ENCODE results near the gene SLC30A7. TPM values are rescaled to one million over a fixed set of nuclear protein-coding genes. Genes with fewer than 3 reads are reported as not detected.
"Not testable (repeated sequence)": the region's sequence is repeated elsewhere in the genome, so short reads cannot be mapped to it uniquely, and the experiment has no call there.

Gene SLC30A7
- polyA plus RNA-seq, 4 donors, result 2.0 to 22.1 (median 4.0) TPM

DNA sequence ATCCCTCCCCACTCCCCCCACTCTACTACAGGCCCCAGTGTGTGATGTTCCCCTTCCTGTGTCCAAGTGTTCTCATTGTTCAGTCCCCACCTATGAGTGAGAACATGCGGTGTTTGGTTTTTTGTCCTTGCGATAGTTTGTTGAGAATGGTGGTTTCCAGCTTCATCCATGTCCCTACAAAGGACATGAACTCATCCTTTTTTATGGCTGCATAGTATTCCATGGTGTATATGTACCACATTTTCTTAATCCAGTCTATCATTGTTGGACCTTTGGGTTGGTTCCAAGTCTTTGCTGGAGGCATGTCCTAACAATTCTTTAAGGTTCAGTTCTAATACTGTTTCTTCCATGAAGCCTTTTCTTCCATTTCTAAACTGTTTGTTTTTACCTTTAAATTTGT, 37.7 kb downstream of the SLC30A7 start:
- not testable (repeated sequence) for H3K4me3 ChIP-seq (ENCODE audit: low read depth in 1 of 3, low read length in 3 of 3); FAIRE-seq; DNase-seq; H3K9me3 ChIP-seq (ENCODE audit: control insufficient read depth in 2 of 2, insufficient read depth in 1 of 2, low read depth in 1 of 2, low read length in 1 of 2); H3K27me3 ChIP-seq (ENCODE audit: control insufficient read depth in 3 of 3, insufficient read depth in 3 of 3, low read length in 3 of 3); H3K4me1 ChIP-seq (ENCODE audit: control insufficient read depth in 3 of 3, insufficient read depth in 2 of 3, low read depth in 1 of 3, low read length in 2 of 3); H3K27ac ChIP-seq (ENCODE audit: low read depth in 1 of 3, low read length in 2 of 3); H3K36me3 ChIP-seq (ENCODE audit: control insufficient read depth in 3 of 3, insufficient read depth in 2 of 3, low read depth in 1 of 3, low read length in 3 of 3)
- 97 to 100% (median 97%) methylated on average over 2 of the region's 2 CpGs for WGBS, 3 donors

DNA sequence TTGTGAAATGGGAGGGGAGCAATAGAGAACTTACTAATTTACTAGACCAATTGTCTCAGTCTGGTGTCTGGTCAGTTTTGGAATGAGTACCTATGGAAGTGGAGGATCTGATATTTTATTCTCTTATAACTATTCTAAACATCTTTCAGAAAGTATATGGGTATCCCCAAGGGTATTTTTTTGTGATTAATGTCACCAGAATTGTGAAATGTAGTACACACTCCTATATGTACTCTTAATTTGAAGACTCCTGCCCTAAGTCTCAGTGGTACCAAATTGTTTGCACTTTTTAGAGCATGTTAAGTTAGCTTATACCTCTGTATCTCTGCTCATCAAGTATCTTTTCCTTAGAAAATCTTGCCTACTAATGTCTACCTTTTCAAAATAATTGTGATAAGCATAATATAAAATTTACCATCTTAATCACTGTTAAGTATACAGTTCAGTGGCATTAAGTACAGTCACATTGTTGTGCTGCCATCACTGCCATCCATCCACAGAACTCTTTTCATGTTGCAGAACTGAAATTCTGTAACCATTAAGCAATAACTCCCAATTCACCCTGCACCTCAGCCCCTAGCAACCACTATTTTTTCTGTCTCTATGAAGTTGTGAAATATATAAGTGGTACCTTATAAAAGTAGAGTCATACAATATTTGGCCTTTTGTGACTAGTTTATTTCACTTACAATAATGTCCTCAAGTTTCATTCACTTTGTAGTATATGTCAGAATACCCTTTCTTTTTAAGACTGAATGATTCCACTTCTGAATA, 40.5 kb downstream of the SLC30A7 start:
- no peaks in the 10 kb centered on the region for H3K27me3 ChIP-seq (ENCODE audit: control insufficient read depth in 3 of 3, insufficient read depth in 3 of 3, low read length in 3 of 3)
- H3K36me3 ChIP-seq (ENCODE audit: control insufficient read depth in 3 of 3, insufficient read depth in 2 of 3, low read depth in 1 of 3, low read length in 3 of 3), result peaks cover 0 to 2% (median 0%) of the 10 kb centered on the region in 3 donors
- DNase-seq (no peak), FAIRE-seq (no peak)
- no peaks in the 10 kb centered on the region for H3K4me1 ChIP-seq (ENCODE audit: control insufficient read depth in 3 of 3, insufficient read depth in 2 of 3, low read depth in 1 of 3, low read length in 2 of 3)
- H3K9me3 ChIP-seq (ENCODE audit: control insufficient read depth in 2 of 2, insufficient read depth in 1 of 2, low read depth in 1 of 2, low read length in 1 of 2), result no peaks in the 10 kb centered on the region
- no peak overlapping the region for H3K4me3 ChIP-seq (ENCODE audit: low read depth in 1 of 3, low read length in 3 of 3)
- no peak overlapping the region for H3K27ac ChIP-seq (ENCODE audit: low read depth in 1 of 3, low read length in 2 of 3)

DNA sequence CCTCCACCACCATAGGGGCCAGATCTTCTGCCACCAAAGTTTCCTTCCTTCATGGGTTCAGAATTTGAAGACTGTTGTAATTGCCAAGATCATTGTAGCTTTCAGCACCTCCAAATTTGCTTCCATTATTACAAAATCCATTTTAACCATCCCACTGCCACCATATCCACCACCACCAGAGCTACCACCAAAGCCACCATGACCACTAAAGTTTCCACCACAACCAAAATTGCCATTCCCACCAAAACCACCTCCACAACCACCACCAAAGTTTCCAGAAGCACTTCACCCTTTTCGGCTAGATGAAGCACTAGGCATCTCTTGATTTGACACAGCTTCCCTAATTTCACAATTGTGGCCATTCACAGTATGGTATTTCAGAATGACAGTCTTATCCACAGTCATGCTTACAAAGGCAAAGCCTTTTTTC, 45.2 kb downstream of the SLC30A7 start:
- Histone ChIP-seq H3K27ac (ENCODE audit: low read depth in 1 of 3, low read length in 2 of 3) (no peak overlapping the region), H3K27me3 (ENCODE audit: control insufficient read depth in 3 of 3, insufficient read depth in 3 of 3, low read length in 3 of 3) (no peaks in the 10 kb centered on the region), H3K9me3 (ENCODE audit: control insufficient read depth in 2 of 2, insufficient read depth in 1 of 2, low read depth in 1 of 2, low read length in 1 of 2) (no peaks in the 10 kb centered on the region), H3K4me3 (ENCODE audit: low read depth in 1 of 3, low read length in 3 of 3) (no peak overlapping the region), H3K36me3 (ENCODE audit: control insufficient read depth in 3 of 3, insufficient read depth in 2 of 3, low read depth in 1 of 3, low read length in 3 of 3) (peaks cover 0 to 9% (median 3%) of the 10 kb centered on the region in 3 donors), H3K4me1 (ENCODE audit: control insufficient read depth in 3 of 3, insufficient read depth in 2 of 3, low read depth in 1 of 3, low read length in 2 of 3) (no peaks in the 10 kb centered on the region)
- 67 to 89% (median 87%) methylated on average over 1 of the region's 1 CpG for WGBS, 3 donors
- DNase-seq (no peak), FAIRE-seq (no peak)

DNA sequence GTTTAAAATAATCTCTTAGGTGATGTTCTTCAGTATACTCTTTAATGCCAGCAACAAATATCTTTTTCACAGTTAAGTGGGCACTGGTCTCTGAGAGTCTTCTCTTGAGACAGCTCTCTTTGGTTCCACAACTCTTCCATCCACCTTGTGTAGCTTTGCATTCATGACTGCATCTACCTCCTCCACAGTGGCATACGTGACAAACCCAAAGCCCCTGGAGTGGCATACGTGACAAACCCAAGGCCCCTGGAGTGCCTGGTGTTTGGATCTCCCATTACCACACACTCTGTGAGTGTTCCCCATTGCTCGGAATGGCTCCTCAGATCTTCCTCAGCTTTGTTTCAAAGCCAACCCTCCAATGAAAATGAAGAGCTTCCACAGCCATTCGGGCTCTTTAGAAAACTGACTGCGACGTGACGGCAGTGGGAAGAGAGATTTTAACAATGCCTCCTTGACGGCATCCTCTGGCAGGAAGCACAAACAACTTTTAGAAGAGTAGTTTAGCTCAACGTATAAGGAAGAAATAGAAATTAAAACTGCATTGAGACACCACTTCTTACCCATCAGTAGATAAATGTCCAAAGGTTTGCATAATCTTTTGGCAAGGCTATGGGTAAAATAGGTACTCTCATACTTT, 45.8 kb downstream of the SLC30A7 start:
- WGBS, 3 donors, result 92 to 97% (median 94%) methylated on average over 9 of the region's 9 CpGs
- FAIRE-seq, result no peak
- H3K4me1 ChIP-seq (ENCODE audit: control insufficient read depth in 3 of 3, insufficient read depth in 2 of 3, low read depth in 1 of 3, low read length in 2 of 3), result no peaks in the 10 kb centered on the region
- H3K27ac ChIP-seq (ENCODE audit: low read depth in 1 of 3, low read length in 2 of 3), result no peak overlapping the region
- no peak overlapping the region for H3K4me3 ChIP-seq (ENCODE audit: low read depth in 1 of 3, low read length in 3 of 3)
- H3K27me3 ChIP-seq (ENCODE audit: control insufficient read depth in 3 of 3, insufficient read depth in 3 of 3, low read length in 3 of 3), result no peaks in the 10 kb centered on the region
- H3K36me3 ChIP-seq (ENCODE audit: control insufficient read depth in 3 of 3, insufficient read depth in 2 of 3, low read depth in 1 of 3, low read length in 3 of 3), result peaks cover 0 to 9% (median 3%) of the 10 kb centered on the region in 3 donors
- no peak for DNase-seq
- H3K9me3 ChIP-seq (ENCODE audit: control insufficient read depth in 2 of 2, insufficient read depth in 1 of 2, low read depth in 1 of 2, low read length in 1 of 2), result no peaks in the 10 kb centered on the region

DNA sequence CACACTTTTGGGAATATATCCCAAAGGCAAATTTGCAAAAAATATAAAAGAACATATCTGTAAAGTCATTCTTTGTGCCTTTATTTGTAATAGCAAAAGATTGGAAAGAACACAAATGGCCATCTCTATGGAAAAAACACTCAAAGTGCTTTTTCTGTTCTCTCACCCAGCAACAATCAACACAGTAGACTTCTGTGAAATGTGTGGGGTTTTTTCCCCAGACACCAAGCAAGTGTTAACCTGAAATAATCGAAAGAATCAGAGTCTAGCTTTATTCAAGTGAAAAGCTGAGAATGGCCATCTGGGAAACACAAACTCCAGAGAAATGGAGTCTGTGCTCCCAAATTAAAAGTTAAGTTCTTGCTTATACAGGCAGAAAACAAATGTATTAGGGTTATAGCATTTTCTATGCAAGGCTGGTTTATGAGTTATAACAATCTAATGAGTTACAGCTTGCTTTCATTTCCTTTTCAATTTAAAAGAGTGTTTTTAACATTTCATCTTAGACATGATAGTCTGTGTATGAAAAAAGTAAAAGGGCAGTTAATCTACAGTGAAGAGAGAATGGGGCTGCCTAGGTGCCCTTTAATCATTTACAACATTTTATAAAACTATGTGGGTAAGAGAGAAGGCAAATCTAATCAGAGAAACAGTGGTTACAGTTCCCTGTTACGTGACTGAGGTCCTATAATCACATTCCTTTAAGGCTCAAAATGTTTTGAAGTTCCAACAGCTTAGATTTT, 46.6 kb downstream of the SLC30A7 start:
- WGBS, 3 donors, result 80 to 87% (median 80%) methylated on average over 2 of the region's 2 CpGs
- Histone ChIP-seq H3K36me3 (ENCODE audit: control insufficient read depth in 3 of 3, insufficient read depth in 2 of 3, low read depth in 1 of 3, low read length in 3 of 3) (peaks cover 0 to 9% (median 3%) of the 10 kb centered on the region in 3 donors), H3K27me3 (ENCODE audit: control insufficient read depth in 3 of 3, insufficient read depth in 3 of 3, low read length in 3 of 3) (no peaks in the 10 kb centered on the region), H3K4me3 (ENCODE audit: low read depth in 1 of 3, low read length in 3 of 3) (no peak overlapping the region), H3K9me3 (ENCODE audit: control insufficient read depth in 2 of 2, insufficient read depth in 1 of 2, low read depth in 1 of 2, low read length in 1 of 2) (no peaks in the 10 kb centered on the region), H3K27ac (ENCODE audit: low read depth in 1 of 3, low read length in 2 of 3) (no peak overlapping the region), H3K4me1 (ENCODE audit: control insufficient read depth in 3 of 3, insufficient read depth in 2 of 3, low read depth in 1 of 3, low read length in 2 of 3) (no peaks in the 10 kb centered on the region)
- FAIRE-seq (no peak), DNase-seq (no peak)

DNA sequence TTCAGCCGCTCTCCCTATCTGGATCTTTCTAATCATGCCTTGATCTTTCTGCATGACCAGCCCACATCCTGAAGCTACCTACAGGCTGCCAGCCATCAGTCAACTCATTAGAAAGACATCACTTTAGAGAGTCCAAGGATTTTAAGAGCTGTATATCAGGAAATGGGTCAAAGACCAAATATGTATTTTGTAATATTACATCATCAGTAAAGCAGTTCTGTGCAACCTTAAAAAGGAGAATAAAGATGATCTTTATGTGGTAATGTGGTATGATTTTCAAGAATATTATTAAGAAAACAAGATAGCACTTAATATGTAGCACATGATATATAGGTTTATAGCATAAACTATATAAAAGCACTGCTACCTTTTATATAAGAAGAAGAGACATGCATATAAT, 47.6 kb downstream of the SLC30A7 start:
- H3K36me3 ChIP-seq (ENCODE audit: control insufficient read depth in 3 of 3, insufficient read depth in 2 of 3, low read depth in 1 of 3, low read length in 3 of 3), result peaks cover 0 to 9% (median 3%) of the 10 kb centered on the region in 3 donors
- WGBS, 3 donors, result 90 to 97% (median 96%) methylated on average over 1 of the region's 1 CpG
- FAIRE-seq (no peak), DNase-seq (no peak)
- no peaks in the 10 kb centered on the region for H3K4me1 ChIP-seq (ENCODE audit: control insufficient read depth in 3 of 3, insufficient read depth in 2 of 3, low read depth in 1 of 3, low read length in 2 of 3)
- no peaks in the 10 kb centered on the region for H3K27me3 ChIP-seq (ENCODE audit: control insufficient read depth in 3 of 3, insufficient read depth in 3 of 3, low read length in 3 of 3)
- H3K9me3 ChIP-seq (ENCODE audit: control insufficient read depth in 2 of 2, insufficient read depth in 1 of 2, low read depth in 1 of 2, low read length in 1 of 2), result peaks cover 0 to 3% of the 10 kb centered on the region in 2 donors
- no peak overlapping the region for H3K4me3 ChIP-seq (ENCODE audit: low read depth in 1 of 3, low read length in 3 of 3)
- H3K27ac ChIP-seq (ENCODE audit: low read depth in 1 of 3, low read length in 2 of 3), result no peak overlapping the region

DNA sequence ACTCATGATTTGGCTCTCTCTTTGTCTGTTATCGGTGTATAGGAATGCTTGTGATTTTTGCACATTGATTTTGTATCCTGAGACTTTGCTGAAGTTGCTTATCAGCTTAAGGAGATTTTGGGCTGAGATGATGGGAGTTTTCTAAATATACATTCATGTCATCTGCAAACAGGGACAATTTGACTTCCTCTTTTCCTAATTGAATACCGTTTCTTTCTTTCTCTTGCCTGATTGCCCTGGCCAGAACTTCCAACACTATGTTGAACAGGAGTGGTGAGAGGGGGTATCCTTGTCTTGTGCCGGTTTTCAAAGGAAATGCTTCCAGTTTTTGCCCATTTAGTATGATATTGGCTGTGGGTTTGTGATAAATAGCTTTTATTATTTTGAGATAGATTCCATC, 50.2 kb downstream of the SLC30A7 start:
- H3K4me1 ChIP-seq (ENCODE audit: control insufficient read depth in 3 of 3, insufficient read depth in 2 of 3, low read depth in 1 of 3, low read length in 2 of 3); FAIRE-seq; H3K9me3 ChIP-seq (ENCODE audit: control insufficient read depth in 2 of 2, insufficient read depth in 1 of 2, low read depth in 1 of 2, low read length in 1 of 2); H3K27me3 ChIP-seq (ENCODE audit: control insufficient read depth in 3 of 3, insufficient read depth in 3 of 3, low read length in 3 of 3); H3K4me3 ChIP-seq (ENCODE audit: low read depth in 1 of 3, low read length in 3 of 3); H3K27ac ChIP-seq (ENCODE audit: low read depth in 1 of 3, low read length in 2 of 3); DNase-seq: not testable (repeated sequence)
- WGBS, 3 donors, result 89 to 94% (median 90%) methylated on average over 3 of the region's 3 CpGs
- peaks cover 2 to 10% (median 3%) of the 10 kb centered on the region in 3 donors for H3K36me3 ChIP-seq (ENCODE audit: control insufficient read depth in 3 of 3, insufficient read depth in 2 of 3, low read depth in 1 of 3, low read length in 3 of 3)

DNA sequence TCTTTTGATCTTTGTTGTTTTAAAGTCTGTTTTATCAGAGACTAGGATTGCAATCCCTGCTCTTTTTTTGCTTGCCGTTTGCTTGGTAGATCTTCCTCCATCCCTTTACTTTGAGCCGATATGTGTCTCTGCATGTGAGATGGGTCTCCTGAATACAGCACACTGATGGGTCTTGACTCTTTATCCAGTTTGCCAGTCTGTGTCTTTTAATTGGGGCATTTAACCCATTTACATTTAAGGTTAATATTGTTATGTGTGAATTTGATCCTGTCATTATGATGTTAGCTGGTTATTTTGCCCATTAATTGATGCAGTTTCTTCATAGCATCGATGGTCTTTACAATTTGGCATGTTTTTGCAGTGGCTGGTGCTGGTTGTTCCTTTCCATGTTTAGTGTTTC, 51.9 kb downstream of the SLC30A7 start:
- H3K27me3 ChIP-seq (ENCODE audit: control insufficient read depth in 3 of 3, insufficient read depth in 3 of 3, low read length in 3 of 3); H3K27ac ChIP-seq (ENCODE audit: low read depth in 1 of 3, low read length in 2 of 3); DNase-seq; FAIRE-seq; H3K9me3 ChIP-seq (ENCODE audit: control insufficient read depth in 2 of 2, insufficient read depth in 1 of 2, low read depth in 1 of 2, low read length in 1 of 2); H3K4me3 ChIP-seq (ENCODE audit: low read depth in 1 of 3, low read length in 3 of 3); H3K4me1 ChIP-seq (ENCODE audit: control insufficient read depth in 3 of 3, insufficient read depth in 2 of 3, low read depth in 1 of 3, low read length in 2 of 3): not testable (repeated sequence)
- 97 to 99% (median 98%) methylated on average over 3 of the region's 3 CpGs for WGBS, 3 donors
- peaks cover 0 to 13% (median 2%) of the 10 kb centered on the region in 3 donors for H3K36me3 ChIP-seq (ENCODE audit: control insufficient read depth in 3 of 3, insufficient read depth in 2 of 3, low read depth in 1 of 3, low read length in 3 of 3)

All from small intestine (tissue), 7 donors.